ENCODE results near the gene NOS2. TPM values are rescaled to one million over a fixed set of nuclear protein-coding genes. Genes with fewer than 3 reads are reported as not detected.
"Not testable (repeated sequence)": the region's sequence is repeated elsewhere in the genome, so short reads cannot be mapped to it uniquely, and the experiment has no call there.

Gene NOS2
- 1 to 10 TPM; 1.2 to 2.2 TPM for total RNA-seq
- under 1 TPM; 0.30 to 0.56 TPM for polyA plus RNA-seq
- long read RNA-seq, donor 1 = 0 reads
- long read RNA-seq, donor 2 = 0 reads
- long read RNA-seq, donor 3 = 0 reads
- long read RNA-seq, donor 4 = 0 reads
- long read RNA-seq, donor 5 = 0 reads

DNA sequence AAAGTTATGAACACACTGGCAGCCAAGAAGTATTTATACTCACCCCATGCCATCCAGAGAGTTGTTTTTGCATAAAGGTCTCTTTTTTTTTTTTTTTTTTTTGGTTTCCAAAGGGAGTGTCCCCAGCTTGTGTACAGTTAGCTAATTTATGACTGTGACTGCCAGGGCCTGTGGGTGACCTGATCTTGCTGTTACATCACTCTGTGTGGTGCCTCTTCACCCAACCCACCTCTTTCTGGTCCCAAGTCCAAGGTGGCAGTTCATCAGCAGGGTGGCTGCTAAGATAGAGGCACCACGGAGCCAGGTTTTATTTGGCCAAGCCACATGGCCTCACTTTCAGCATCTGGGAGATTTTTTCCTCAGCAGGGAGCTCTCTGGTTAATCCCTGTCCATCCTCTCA, at the start of gene NOS2:
Gene NOS2 (minus strand): TSS at position 8 of the 400 bp plus-strand sequence. CDS start 1,720 bp downstream, outside the sequence.
- WGBS, 2 donors = 53 to 89% methylated on average over 1 of the region's 1 CpG
- Histone ChIP-seq H3K27me3 (ENCODE audit: control insufficient read depth in 3 of 3, insufficient read depth in 3 of 3, low read length in 2 of 3) (peaks cover 0 to 6% (median 6%) of the 10 kb centered on the region in 3 donors), H3K27ac (ENCODE audit: low read depth in 1 of 2, low read length in 1 of 2) (no peak within 1 kb of the TSS), H3K4me3 (no peak within 1 kb of the TSS), H3K36me3 (ENCODE audit: control insufficient read depth in 4 of 4, insufficient read depth in 4 of 4, low read length in 4 of 4) (no peaks in the 10 kb centered on the region), H3K9me3 (ENCODE audit: control insufficient read depth in 4 of 4, insufficient read depth in 3 of 4, low read length in 3 of 4) (no peaks in the 10 kb centered on the region), H3K4me1 (ENCODE audit: control insufficient read depth in 5 of 5, insufficient read depth in 5 of 5, low read length in 5 of 5) (peaks cover 0 to under 1% (median 0%) of the 10 kb centered on the region in 5 donors), H3K9ac (ENCODE audit: insufficient read depth in 1 of 2, low read length in 2 of 2) (no peak within 1 kb of the TSS)
- no peak for ATAC-seq (ENCODE audit: insufficient read depth, low FRiP score)
- DNase-seq = no peak
- TF ChIP-seq, protein P1, sequence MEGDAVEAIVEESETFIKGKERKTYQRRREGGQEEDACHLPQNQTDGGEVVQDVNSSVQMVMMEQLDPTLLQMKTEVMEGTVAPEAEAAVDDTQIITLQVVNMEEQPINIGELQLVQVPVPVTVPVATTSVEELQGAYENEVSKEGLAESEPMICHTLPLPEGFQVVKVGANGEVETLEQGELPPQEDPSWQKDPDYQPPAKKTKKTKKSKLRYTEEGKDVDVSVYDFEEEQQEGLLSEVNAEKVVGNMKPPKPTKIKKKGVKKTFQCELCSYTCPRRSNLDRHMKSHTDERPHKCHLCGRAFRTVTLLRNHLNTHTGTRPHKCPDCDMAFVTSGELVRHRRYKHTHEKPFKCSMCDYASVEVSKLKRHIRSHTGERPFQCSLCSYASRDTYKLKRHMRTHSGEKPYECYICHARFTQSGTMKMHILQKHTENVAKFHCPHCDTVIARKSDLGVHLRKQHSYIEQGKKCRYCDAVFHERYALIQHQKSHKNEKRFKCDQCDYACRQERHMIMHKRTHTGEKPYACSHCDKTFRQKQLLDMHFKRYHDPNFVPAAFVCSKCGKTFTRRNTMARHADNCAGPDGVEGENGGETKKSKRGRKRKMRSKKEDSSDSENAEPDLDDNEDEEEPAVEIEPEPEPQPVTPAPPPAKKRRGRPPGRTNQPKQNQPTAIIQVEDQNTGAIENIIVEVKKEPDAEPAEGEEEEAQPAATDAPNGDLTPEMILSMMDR (IDR thresholded peaks at IDR 0.05; ENCODE audit: control extremely low read depth, extremely low read depth) = no peak

DNA sequence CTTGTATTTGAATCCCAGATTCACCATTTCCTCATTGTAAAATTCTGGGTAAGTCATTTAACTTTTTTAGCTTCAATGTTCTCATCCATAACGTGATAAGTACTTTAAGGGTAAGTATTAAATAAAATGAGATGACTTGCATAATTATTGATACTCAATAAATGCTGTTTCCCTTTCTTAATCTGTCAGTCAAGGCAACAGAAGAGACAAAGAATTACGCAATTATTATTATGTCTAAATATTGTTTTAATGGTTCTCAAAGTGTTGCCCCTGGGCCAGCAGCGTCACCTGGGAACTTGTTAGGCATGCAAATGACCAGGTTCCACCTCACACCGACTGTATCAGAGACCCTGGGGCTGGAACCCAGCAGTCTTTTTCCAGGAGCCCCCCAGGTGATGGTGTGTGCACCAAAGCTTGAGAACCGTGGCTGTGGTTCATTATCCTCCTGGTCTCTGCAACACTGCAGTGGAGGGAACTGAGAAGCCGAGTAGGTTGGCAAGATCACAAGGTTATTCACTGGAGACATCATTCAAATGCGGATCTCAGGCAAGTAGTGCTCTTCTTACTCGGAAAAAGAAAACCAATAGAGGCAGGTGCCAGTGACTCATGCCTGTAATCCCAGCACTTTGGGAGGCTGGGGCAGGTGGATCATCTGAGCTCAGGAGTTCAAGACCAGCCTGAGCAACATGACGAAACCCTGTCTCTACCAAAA, 49.3 kb upstream of the NOS2 start:
- DNase-seq = no peak
- no peaks in the 10 kb centered on the region for H3K36me3 ChIP-seq (ENCODE audit: control insufficient read depth in 4 of 4, insufficient read depth in 4 of 4, low read length in 4 of 4)
- H3K27me3 ChIP-seq (ENCODE audit: control insufficient read depth in 3 of 3, insufficient read depth in 3 of 3, low read length in 2 of 3) = no peaks in the 10 kb centered on the region
- H3K4me1 ChIP-seq (ENCODE audit: control insufficient read depth in 5 of 5, insufficient read depth in 5 of 5, low read length in 5 of 5) = peaks cover 0 to 3% (median 0%) of the 10 kb centered on the region in 5 donors
- no peak for ATAC-seq (ENCODE audit: insufficient read depth, low FRiP score)
- no peak overlapping the region for H3K9ac ChIP-seq (ENCODE audit: insufficient read depth in 1 of 2, low read length in 2 of 2)
- H3K9me3 ChIP-seq (ENCODE audit: control insufficient read depth in 4 of 4, insufficient read depth in 3 of 4, low read length in 3 of 4) = no peaks in the 10 kb centered on the region
- WGBS, 2 donors = 83 to 84% methylated on average over 9 of the region's 9 CpGs
- no peak overlapping the region for H3K27ac ChIP-seq (ENCODE audit: low read depth in 1 of 2, low read length in 1 of 2)
- TF ChIP-seq, protein P1 (IDR thresholded peaks at IDR 0.05; ENCODE audit: control extremely low read depth, extremely low read depth) = no peak
- no peak overlapping the region for H3K4me3 ChIP-seq

DNA sequence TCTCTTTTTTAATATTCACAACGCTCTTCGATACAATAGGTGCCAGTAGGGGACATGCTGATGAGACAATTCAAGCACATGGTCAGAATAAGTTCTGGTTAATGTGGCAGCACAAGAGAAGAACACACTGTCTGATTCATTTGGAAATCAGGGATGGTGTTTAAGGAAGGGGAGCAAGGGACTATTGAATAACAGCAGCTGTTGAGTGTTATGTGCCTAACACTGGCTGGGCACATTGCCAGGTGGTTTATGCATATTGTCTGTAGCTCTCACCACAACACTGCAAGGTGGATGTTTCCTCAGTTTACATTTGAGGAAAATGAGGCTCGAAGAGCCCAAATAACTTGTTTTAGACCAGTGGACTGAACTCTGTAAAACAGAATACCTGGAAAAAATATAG, 48.6 kb upstream of the NOS2 start:
- no peaks in the 10 kb centered on the region for H3K27me3 ChIP-seq (ENCODE audit: control insufficient read depth in 3 of 3, insufficient read depth in 3 of 3, low read length in 2 of 3)
- no peak overlapping the region for H3K4me3 ChIP-seq
- TF ChIP-seq, protein P1 (IDR thresholded peaks at IDR 0.05; ENCODE audit: control extremely low read depth, extremely low read depth) = no peak
- peaks cover 0 to 3% (median 0%) of the 10 kb centered on the region in 5 donors for H3K4me1 ChIP-seq (ENCODE audit: control insufficient read depth in 5 of 5, insufficient read depth in 5 of 5, low read length in 5 of 5)
- 84% methylated on average over 3 of the region's 3 CpGs for WGBS, 2 donors
- no peaks in the 10 kb centered on the region for H3K9me3 ChIP-seq (ENCODE audit: control insufficient read depth in 4 of 4, insufficient read depth in 3 of 4, low read length in 3 of 4)
- H3K27ac ChIP-seq (ENCODE audit: low read depth in 1 of 2, low read length in 1 of 2) = no peak overlapping the region
- no peaks in the 10 kb centered on the region for H3K36me3 ChIP-seq (ENCODE audit: control insufficient read depth in 4 of 4, insufficient read depth in 4 of 4, low read length in 4 of 4)
- DNase-seq = peak in 2 of 3 donors; percentile 6 to 15
- no peak overlapping the region for H3K9ac ChIP-seq (ENCODE audit: insufficient read depth in 1 of 2, low read length in 2 of 2)
- ATAC-seq (ENCODE audit: insufficient read depth, low FRiP score) = no peak

DNA sequence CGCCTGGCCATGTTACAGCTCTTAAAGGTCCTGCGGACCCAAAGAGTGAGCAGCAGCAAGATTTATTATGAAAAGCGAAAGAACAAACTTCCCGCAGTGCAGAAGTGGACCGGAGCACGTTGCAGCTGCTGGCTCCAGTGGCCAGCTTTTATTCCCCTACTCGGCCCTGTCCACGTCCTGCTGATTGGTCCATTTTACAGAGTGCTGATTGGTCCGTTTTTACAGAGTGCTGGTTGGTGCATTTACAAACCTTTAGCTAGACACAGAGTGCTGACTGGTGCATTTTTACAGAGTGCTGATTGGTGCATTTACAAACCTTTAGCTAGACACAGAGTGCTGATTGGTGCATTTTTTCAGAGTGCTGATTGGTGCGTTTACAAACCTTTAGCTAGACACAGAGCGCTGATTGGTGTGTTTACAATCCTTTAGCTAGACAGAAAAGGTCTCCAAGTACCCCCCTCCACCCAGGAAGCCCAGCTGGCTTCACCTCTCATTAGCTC, 46.5 kb upstream of the NOS2 start:
- not testable (repeated sequence) for H3K4me3 ChIP-seq; DNase-seq; H3K4me1 ChIP-seq (ENCODE audit: control insufficient read depth in 5 of 5, insufficient read depth in 5 of 5, low read length in 5 of 5); ATAC-seq (ENCODE audit: insufficient read depth, low FRiP score); H3K9ac ChIP-seq (ENCODE audit: insufficient read depth in 1 of 2, low read length in 2 of 2); H3K27me3 ChIP-seq (ENCODE audit: control insufficient read depth in 3 of 3, insufficient read depth in 3 of 3, low read length in 2 of 3); H3K27ac ChIP-seq (ENCODE audit: low read depth in 1 of 2, low read length in 1 of 2); H3K9me3 ChIP-seq (ENCODE audit: control insufficient read depth in 4 of 4, insufficient read depth in 3 of 4, low read length in 3 of 4); H3K36me3 ChIP-seq (ENCODE audit: control insufficient read depth in 4 of 4, insufficient read depth in 4 of 4, low read length in 4 of 4)
- WGBS, 2 donors = 85 to 96% methylated on average over 11 of the region's 11 CpGs
